ENCODE measurements around the gene CACUL1. TPM values are rescaled to one million over a fixed set of nuclear protein-coding genes. Genes with fewer than 3 reads are reported as not detected.
"Not testable (repeated sequence)": the region's sequence is repeated elsewhere in the genome, so short reads cannot be mapped to it uniquely, and the experiment has no call there.

Gene CACUL1
- polyA plus RNA-seq, 1 donor: 19.7 TPM

- DNase-seq (ENCODE audit: low read depth): no peak
Measured at GRCh38 chr10:118768041-118768919, 13.5 kb upstream of the CACUL1 start.

- no peak for DNase-seq (ENCODE audit: low read depth)
Measured at GRCh38 chr10:118767297-118768040, 12.7 kb upstream of the CACUL1 start.

- no peak for DNase-seq (ENCODE audit: low read depth)
Measured at GRCh38 chr10:118764195-118764594, 9.4 kb upstream of the CACUL1 start.

GRCh38 chr10:118763202-118763988, 8.6 kb upstream of the CACUL1 start:
- DNase-seq (ENCODE audit: low read depth): no peak

GRCh38 chr10:118760265-118760664, 5.5 kb upstream of the CACUL1 start:
- no peak for DNase-seq (ENCODE audit: low read depth)

- no peak for DNase-seq (ENCODE audit: low read depth)
Measured at GRCh38 chr10:118758449-118758848, 3.7 kb upstream of the CACUL1 start.

GRCh38 chr10:118754229-118754555, 578 bp downstream of the CACUL1 start:
- no peak for DNase-seq (ENCODE audit: low read depth)

GRCh38 chr10:118753331-118754228, 1.2 kb downstream of the CACUL1 start:
- DNase-seq (ENCODE audit: low read depth): no peak

GRCh38 chr10:118752409-118752808, 2.4 kb downstream of the CACUL1 start:
- DNase-seq (ENCODE audit: low read depth): no peak

GRCh38 chr10:118751265-118751664, 3.5 kb downstream of the CACUL1 start:
- DNase-seq (ENCODE audit: low read depth): no peak

GRCh38 chr10:118748041-118748440, 6.7 kb downstream of the CACUL1 start:
- DNase-seq (ENCODE audit: low read depth): no peak

GRCh38 chr10:118746246-118746645, 8.5 kb downstream of the CACUL1 start:
- DNase-seq (ENCODE audit: low read depth): no peak

- DNase-seq (ENCODE audit: low read depth): no peak
Measured at GRCh38 chr10:118745056-118745455, 9.7 kb downstream of the CACUL1 start.

GRCh38 chr10:118744346-118744918, 10.3 kb downstream of the CACUL1 start:
- DNase-seq (ENCODE audit: low read depth): not testable (repeated sequence)

GRCh38 chr10:118742782-118743181, 12.0 kb downstream of the CACUL1 start:
- DNase-seq (ENCODE audit: low read depth): no peak

- no peak for DNase-seq (ENCODE audit: low read depth)
Measured at GRCh38 chr10:118742032-118742431, 12.7 kb downstream of the CACUL1 start.

- no peak for DNase-seq (ENCODE audit: low read depth)
Measured at GRCh38 chr10:118738406-118738805, 16.4 kb downstream of the CACUL1 start.

GRCh38 chr10:118737603-118738302, 17.0 kb downstream of the CACUL1 start:
- no peak for DNase-seq (ENCODE audit: low read depth)

GRCh38 chr10:118735294-118735693, 19.5 kb downstream of the CACUL1 start:
- DNase-seq (ENCODE audit: low read depth): no peak

GRCh38 chr10:118734475-118734874, 20.3 kb downstream of the CACUL1 start:
- DNase-seq (ENCODE audit: low read depth): no peak

All from forelimb muscle (tissue), 1 donor.